Endodermal cell (in vitro differentiated cells): ENCODE measurements around the gene MS4A15. TPM values are rescaled to one million over a fixed set of nuclear protein-coding genes. Genes with fewer than 3 reads are reported as not detected.

Experiments used
- DNase-seq: peaks from one replicate; pipeline ENCODE4 v3.0.0-alpha.2; 2017
- H3K27ac ChIP-seq: 2 replicates; pipeline ENCODE4 v1.5.1; 2013; ENCODE audit warnings: mild to moderate bottlenecking, low read depth, low read length, moderate library complexity
- H3K27me3 ChIP-seq: 2 replicates; pipeline ENCODE4 v1.6.1; 2013; ENCODE audit warnings: mild to moderate bottlenecking, low read length, moderate library complexity; ENCODE audit not compliant: insufficient read depth, control insufficient read depth, poor library complexity, severe bottlenecking
- H3K36me3 ChIP-seq: 2 replicates; pipeline ENCODE4 v1.7.0; 2013; ENCODE audit warnings: mild to moderate bottlenecking, low read length, moderate library complexity; ENCODE audit not compliant: control insufficient read depth, insufficient read depth
- H3K4me1 ChIP-seq: one replicate; pipeline ENCODE4 v1.7.0; 2013; ENCODE audit warnings: low read length; ENCODE audit not compliant: control insufficient read depth, insufficient read depth
- H3K4me3 ChIP-seq: 2 replicates; pipeline ENCODE4 v1.5.1; 2013; ENCODE audit warnings: mild to moderate bottlenecking, low read length, moderate library complexity
- H3K9ac ChIP-seq: 2 replicates; pipeline ENCODE4 v1.6.1; 2013; ENCODE audit warnings: mild to moderate bottlenecking, low read length, moderate library complexity; ENCODE audit not compliant: poor library complexity, severe bottlenecking; ENCODE audit errors: extremely low read depth
- H3K9me3 ChIP-seq: 2 replicates; pipeline ENCODE4 v1.6.1; 2013; ENCODE audit warnings: mild to moderate bottlenecking, low read length, moderate library complexity; ENCODE audit not compliant: control insufficient read depth
- H3K27ac Mint-ChIP-seq: 2 replicates; pipeline ENCODE4 v1.8.0; 2020; ENCODE audit warnings: mixed read lengths
- H3K27me3 Mint-ChIP-seq: 2 replicates; pipeline ENCODE4 v1.8.0; 2021; ENCODE audit warnings: mild to moderate bottlenecking, mixed read lengths; ENCODE audit not compliant: insufficient read depth
- H3K36me3 Mint-ChIP-seq: 2 replicates; pipeline ENCODE4 v1.8.0; 2020; ENCODE audit warnings: low read depth, mixed read lengths
- H3K4me1 Mint-ChIP-seq: 2 replicates; pipeline ENCODE4 v1.8.0; 2020; ENCODE audit warnings: mixed read lengths
- H3K4me3 Mint-ChIP-seq: 2 replicates; pipeline ENCODE4 v1.8.0; 2020; ENCODE audit warnings: mild to moderate bottlenecking, moderate library complexity, mixed read lengths
- H3K9me3 Mint-ChIP-seq: 2 replicates; pipeline ENCODE4 v1.8.0; 2020; ENCODE audit warnings: mild to moderate bottlenecking, mixed read lengths
- WGBS, 2 experiments: methylation state at CpG; one replicate each; pipeline versions ENCODE4 v1.1.5 to v1.1.7; 2013; ENCODE audit warnings: missing lambda C conversion rate in 2 of 2, mixed read lengths in 1 of 2; ENCODE audit not compliant: insufficient coverage in 1 of 2, insufficient read length in 1 of 2; 5-methylcytosine and 5-hydroxymethylcytosine counted together
- total RNA-seq, 2 donors: library from RNA; stranded (reverse); fragmentation: NEBNext Ultra II Directional in 1 of 2; extraction: Animal tissue kit (Norgen Biotek cat#: 25700) in 1 of 2; gene quantifications; 2 replicates in 1 of 2; 3 replicates in 1 of 2; pipeline ENCODE4 v1.2.1, GENCODE V29; 2021
- TF ChIP-seq, protein P1 (sequence below): fragments of 200-600 bp; sonication (generic); conservative IDR thresholded peaks from 2 replicates; pipeline ENCODE4 v1.5.0; 2021; ENCODE audit warnings: antibody characterized with exemption, mild to moderate bottlenecking

The MS4A15 gene
- total RNA-seq, 2 donors from 2014 or later: not detected

DNA sequence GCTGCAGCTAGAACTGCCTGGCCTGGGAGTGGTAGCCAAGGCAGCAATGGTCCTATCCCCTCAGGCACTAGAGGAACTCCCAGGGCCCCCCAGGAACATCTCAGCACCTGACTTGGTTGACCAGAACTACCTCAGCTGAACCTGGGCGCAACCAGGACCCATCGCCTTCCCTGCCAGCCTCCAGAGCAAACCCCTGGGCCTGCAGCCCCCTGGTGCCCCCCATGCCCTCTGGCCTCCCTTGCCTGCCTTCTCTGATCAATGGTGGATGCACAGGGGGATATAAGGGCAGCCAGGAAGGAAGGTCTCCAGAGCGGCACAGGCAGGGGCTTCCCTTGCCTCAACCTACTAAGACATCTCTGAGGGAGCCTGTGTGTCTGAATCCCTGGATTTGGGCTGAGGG is 42.0 kb downstream of the MS4A15 start:
- Histone ChIP-seq H3K4me3 (no peak overlapping the region), H3K9me3 (no peaks in the 10 kb centered on the region), H3K27me3 (no peaks in the 10 kb centered on the region), H3K9ac (no peak overlapping the region), H3K36me3 (no peaks in the 10 kb centered on the region), H3K4me1 (no peaks in the 10 kb centered on the region), H3K27ac (no peak overlapping the region)
- Mint-ChIP-seq H3K9me3 (peaks cover 11% of the 10 kb centered on the region), H3K27me3 (peaks cover 20% of the 10 kb centered on the region), H3K4me1 (no peaks in the 10 kb centered on the region), H3K4me3 (no peak overlapping the region), H3K36me3 (no peaks in the 10 kb centered on the region), H3K27ac (no peak overlapping the region)
- WGBS, 2 experiments: 94 to 100% methylated on average over 3 of the region's 3 CpGs
- TF ChIP-seq, protein P1, sequence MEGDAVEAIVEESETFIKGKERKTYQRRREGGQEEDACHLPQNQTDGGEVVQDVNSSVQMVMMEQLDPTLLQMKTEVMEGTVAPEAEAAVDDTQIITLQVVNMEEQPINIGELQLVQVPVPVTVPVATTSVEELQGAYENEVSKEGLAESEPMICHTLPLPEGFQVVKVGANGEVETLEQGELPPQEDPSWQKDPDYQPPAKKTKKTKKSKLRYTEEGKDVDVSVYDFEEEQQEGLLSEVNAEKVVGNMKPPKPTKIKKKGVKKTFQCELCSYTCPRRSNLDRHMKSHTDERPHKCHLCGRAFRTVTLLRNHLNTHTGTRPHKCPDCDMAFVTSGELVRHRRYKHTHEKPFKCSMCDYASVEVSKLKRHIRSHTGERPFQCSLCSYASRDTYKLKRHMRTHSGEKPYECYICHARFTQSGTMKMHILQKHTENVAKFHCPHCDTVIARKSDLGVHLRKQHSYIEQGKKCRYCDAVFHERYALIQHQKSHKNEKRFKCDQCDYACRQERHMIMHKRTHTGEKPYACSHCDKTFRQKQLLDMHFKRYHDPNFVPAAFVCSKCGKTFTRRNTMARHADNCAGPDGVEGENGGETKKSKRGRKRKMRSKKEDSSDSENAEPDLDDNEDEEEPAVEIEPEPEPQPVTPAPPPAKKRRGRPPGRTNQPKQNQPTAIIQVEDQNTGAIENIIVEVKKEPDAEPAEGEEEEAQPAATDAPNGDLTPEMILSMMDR: no peak
- DNase-seq: no peak

DNA sequence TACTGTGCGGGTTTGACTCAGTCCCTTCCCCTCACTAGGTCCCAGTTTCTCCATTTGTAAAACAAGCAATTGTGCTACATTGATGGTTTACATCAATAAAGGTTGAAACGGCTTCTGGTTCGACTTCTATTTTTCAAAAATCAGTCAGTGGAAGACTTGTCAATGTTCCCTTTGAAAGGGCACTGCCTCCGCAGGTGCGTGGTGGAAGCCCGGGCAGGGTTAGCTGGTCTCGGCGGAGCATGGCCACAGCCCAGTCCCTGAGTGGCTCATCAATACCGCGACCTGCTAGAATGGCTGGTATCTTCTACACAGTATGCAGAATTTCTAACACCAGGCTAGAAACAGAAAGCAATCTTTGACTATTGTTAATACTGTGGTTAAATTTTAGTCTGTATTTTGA is 44.5 kb downstream of the MS4A15 start:
- Mint-ChIP-seq H3K4me1 (no peaks in the 10 kb centered on the region), H3K27me3 (peaks cover 14% of the 10 kb centered on the region), H3K27ac (no peak overlapping the region), H3K36me3 (no peaks in the 10 kb centered on the region), H3K9me3 (peaks cover 2% of the 10 kb centered on the region), H3K4me3 (no peak overlapping the region)
- WGBS, 2 experiments: 91 to 93% methylated on average over 10 of the region's 10 CpGs
- Histone ChIP-seq H3K27ac (no peak overlapping the region), H3K4me1 (no peaks in the 10 kb centered on the region), H3K9me3 (no peaks in the 10 kb centered on the region), H3K36me3 (no peaks in the 10 kb centered on the region), H3K9ac (no peak overlapping the region), H3K27me3 (no peaks in the 10 kb centered on the region), H3K4me3 (no peak overlapping the region)
- DNase-seq: no peak
- TF ChIP-seq, protein P1: no peak

DNA sequence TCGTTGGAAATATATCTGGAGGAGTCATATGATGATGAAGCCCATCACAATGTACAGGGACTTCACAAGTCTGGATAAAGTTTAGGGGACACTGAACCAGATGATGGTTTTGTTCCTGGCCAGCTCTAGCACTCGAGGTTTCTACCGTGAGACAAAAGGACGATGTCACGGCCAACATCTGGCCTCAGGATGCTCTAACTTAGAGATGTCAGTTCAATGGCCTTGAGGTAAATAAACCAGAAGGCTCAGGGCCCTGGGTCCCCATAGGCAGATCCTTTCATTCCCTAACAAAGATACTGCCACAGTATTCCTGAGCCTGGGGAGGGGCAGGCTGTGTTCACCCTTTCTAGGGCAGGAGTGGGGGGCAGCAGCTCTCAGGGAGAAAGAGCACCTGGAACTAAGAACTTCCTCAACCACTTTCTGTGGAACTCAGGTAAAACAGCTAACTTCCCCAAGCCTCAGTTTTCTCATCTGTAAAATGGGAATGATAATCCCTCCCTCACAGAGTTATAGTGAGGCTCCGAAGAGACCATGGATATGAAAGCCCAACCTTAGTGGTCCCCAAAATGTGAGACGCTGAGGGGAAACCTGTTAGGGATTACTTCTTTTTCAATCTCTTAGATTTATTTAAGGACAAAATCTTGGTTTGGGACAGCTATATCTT is 46.7 kb downstream of the MS4A15 start:
- peaks cover 11% of the 10 kb centered on the region for H3K27me3 Mint-ChIP-seq
- Histone ChIP-seq H3K36me3 (no peaks in the 10 kb centered on the region), H3K9me3 (no peaks in the 10 kb centered on the region), H3K27ac (no peak overlapping the region), H3K27me3 (no peaks in the 10 kb centered on the region), H3K9ac (no peak overlapping the region), H3K4me3 (no peak overlapping the region), H3K4me1 (no peaks in the 10 kb centered on the region)
- WGBS, 2 experiments: 84 to 89% methylated on average over 5 to 7 of the region's 7 CpGs
- H3K27ac Mint-ChIP-seq: no peak overlapping the region
- no peaks in the 10 kb centered on the region for H3K9me3 Mint-ChIP-seq
- H3K36me3 Mint-ChIP-seq: no peaks in the 10 kb centered on the region
- DNase-seq: no peak
- no peaks in the 10 kb centered on the region for H3K4me1 Mint-ChIP-seq
- TF ChIP-seq, protein P1: no peak
- H3K4me3 Mint-ChIP-seq: no peak overlapping the region
